ENCODE results near the gene IL17RB.

Gene IL17RB

DNA sequence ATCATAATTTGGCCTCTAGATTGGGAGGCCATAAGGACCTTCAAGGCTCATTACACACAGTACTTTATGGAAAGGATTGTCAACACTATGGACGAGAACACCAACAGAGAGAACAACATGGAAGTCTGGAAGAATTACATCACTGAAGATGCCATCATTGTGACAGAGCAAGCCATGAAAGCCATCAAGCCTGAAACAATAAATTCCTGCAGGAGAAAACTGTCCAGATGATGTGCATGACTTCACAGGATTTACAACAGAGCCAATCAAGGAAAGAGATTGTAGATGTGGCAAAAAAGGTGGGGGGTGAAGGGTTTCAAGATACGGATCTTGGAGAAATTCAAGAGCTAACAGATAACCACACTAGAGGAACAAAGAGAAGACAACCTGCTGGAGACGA lies 15.9 kb downstream of the IL17RB start:
- DNase-seq (ENCODE audit: low spot score), result no peak

- DNase-seq (ENCODE audit: low spot score), result no peak
Measured at GRCh38 chr3:53863145-53863544, 16.8 kb downstream of the IL17RB start.

DNA sequence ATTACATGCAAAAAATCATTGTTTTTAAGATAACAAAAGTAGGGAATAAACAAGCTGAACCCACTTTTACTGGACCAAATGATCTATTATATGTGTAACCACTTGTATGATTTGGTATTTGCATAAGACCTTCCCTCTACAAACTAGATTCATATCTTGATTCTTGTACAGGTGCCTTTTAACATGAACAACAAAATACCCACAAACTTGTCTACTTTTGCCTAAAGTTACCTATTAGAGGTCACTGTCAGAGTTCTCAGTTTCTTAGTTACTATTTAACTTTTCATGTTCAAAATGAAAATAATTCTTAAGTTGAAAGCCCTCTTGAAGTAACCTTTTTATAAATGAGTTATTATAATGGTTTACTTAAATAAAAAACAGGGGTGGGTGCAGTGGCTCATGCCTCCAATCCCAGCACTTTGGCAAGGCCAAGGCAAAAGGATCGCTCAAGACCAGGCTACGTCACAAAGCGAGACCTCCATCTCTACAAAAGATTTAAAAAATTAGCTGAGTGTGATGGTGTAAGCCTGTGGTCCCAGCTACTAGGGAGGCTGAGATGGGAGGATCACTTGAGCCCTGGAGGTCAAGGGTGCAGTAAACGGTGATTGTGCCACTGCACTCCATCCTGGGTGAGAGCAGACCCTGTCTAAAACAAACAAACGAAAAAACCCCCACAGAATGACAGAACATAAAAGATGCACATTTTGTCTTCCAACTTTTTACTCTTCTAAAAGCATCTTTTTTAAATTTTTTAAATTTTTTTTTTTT lies 19.5 kb downstream of the IL17RB start:
- no peak for DNase-seq (ENCODE audit: low spot score)

DNA sequence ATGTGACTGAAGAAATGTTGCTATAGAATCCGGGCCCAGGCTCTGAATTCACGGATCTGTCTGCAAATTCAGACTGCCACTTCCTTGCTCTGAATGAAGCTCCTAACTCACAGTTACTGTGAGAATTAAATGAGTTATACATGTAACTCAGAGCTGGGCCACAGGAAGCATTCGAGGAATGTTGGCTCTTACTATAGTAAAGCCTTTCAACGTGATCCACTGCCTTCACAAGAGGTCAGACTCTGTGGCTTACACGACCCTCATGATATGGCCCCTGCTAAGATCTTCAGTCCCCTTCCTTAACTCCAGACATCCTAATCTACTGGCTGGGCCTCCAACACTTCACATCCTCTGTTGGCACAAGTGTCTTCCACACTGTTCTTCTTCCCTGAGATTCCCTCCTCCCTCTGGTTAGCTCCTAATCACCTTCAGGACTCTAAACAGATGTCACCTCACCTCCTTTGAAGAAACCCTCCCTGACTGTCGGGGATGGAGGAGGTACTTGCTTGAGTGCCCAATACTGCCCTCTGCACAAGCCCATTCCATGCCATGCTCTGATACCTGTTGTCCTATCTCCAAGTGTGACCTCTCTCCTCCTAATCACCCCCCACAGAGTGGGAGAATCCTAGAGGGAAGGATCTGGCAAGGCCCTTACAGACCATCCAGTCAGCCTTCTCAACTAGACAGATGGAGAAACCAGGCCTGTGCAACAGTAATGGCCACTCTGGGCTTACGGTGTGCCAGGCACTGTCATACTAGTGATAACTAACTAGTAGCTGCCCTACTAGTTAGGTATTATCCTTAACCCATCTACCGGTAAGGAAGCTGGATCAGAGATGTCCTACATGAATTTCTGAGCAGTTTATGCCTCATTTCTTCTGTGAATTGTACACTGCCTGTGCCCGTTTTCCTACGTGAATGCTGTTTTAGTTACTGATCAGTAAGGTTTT lies 34.3 kb downstream of the IL17RB start:
- DNase-seq (ENCODE audit: low spot score), result no peak

DNA sequence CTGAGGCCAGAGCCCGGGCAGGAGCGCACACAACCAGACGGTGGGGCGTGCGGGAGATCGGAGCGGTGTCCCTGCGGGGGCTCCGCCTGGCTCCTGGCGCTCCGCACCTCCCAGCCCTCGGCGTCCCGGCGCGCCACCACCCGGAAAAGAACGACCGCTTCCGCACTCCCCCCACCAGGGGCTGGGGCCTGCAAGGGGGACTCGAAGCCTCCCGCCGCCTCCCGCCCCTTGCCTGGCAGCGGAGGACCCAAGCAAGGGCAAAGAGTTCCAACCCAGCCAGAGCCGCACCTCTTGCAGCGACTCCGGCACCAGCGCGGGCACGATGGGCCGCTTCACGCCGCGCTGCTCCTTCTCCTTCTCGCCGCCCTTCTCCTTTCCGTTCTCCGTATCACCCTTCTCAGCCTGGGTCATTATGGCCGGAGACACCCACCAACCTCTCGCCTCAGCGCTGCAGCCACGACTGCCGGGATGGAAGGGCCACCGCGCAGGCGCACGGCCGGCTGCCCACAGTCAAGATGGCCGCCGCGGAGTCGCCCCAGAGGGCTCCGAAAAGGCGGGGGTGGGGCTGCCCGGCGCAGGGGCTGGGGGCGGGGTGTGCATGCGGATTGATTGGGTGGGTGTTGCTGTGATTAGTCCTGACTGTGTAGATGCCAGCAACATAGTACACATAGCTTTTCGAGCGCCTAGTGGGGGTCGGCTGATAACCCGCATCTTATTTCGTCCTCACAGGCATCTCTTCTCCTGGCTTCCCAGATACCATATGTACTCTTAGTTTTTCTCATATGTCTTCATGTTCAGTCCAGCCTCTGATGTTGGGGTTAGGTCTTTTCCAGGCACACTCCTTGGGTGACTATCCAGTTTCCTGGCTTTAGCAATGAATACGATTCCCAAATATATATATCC lies 35.6 kb downstream of the IL17RB start, which contains the start of gene ACTR8:
Gene ACTR8, minus strand, starts transcription at position 462 of the 903 bp plus-strand sequence. Its CDS starts 51 bp downstream, at position 411.
- peak; percentile 79 for DNase-seq (ENCODE audit: low spot score)

DNA sequence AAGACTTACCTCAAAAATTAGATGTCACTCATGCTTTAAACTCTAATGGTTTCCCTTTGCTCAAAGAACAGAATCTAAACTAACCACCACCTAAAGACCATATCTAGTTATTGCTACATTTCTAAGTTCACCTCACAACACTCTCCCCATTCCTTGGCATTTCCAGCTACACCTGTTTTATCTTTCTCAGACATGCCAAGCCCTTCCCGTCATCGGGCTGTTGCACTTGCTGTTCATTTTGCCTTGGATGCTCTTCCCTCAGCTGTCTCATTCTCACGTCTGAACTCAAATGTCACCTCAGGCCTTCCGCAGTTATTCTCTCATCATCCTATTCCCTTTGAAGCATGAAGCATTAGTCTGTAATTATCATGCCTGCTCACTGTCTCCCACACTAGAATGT lies 36.6 kb downstream of the IL17RB start:
- no peak for DNase-seq (ENCODE audit: low spot score)

DNA sequence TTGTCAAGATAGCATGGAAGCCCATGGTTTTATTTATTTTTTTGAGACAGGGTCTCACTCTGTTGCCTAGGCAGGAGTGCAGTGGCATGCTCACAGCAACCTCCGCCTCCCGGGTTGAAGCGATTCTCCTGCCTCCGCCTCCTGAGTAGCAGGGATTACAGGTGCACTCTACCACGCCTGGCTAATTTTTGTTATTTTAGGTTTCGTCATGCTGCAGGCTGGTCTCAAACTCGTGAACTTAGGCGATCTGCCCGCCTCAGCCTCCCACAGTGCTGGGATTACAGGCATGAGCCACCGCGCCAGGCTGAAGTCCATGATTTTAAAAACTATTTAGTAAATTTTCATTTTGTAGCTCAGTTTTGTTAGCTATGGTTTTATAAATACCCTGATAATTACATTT lies 38.3 kb downstream of the IL17RB start:
- no peak for DNase-seq (ENCODE audit: low spot score)

DNA sequence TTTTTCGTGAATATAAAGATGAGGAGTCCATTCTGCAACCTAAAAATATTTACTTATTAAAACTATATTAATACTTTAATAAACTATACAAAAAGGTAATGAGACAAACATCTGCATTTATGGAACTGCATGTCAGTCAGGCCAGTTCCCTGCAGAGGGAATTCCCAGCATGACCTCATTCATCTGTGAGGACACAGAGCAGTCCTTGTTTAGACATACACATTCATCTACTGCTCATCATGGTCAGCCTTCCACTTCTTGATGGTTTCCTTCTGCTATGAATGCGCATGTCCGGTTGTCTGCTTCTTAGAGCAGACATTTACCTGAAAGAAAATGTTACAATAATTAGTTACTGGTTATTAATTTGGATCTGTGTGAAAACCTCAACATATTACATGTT lies 38.9 kb downstream of the IL17RB start:
- no peak for DNase-seq (ENCODE audit: low spot score)

DNA sequence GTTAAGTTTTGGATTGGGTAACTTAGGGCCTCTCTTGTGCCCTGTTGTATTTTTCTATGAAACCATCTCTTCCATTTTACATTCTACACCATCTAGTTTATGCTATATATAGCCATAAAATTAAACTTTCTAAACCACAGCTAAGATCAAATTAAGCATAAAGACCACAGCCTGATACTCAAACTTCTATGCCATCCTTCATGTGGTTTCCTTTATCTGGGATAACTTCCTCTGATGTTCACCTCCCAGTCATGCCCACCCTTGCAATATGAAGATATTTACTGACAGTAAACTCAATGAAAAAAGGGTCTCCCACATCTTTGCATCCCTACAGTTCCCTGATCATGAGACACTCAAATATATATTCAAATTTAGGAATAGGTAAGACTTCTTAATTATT lies 41.1 kb downstream of the IL17RB start:
- DNase-seq (ENCODE audit: low spot score), result no peak

- DNase-seq (ENCODE audit: low spot score), result peak; percentile 44
Measured at GRCh38 chr3:53888232-53888631, 41.9 kb downstream of the IL17RB start.

- DNase-seq (ENCODE audit: low spot score), result peak; percentile 84
Measured at GRCh38 chr3:53890726-53891475, 44.5 kb downstream of the IL17RB start.

- peak; percentile 99 for DNase-seq (ENCODE audit: low spot score)
Measured at GRCh38 chr3:53891497-53892285, 45.3 kb downstream of the IL17RB start, which contains the start of gene SELENOK. TSS of gene SELENOK (minus strand) at chr3:53891859.

DNA sequence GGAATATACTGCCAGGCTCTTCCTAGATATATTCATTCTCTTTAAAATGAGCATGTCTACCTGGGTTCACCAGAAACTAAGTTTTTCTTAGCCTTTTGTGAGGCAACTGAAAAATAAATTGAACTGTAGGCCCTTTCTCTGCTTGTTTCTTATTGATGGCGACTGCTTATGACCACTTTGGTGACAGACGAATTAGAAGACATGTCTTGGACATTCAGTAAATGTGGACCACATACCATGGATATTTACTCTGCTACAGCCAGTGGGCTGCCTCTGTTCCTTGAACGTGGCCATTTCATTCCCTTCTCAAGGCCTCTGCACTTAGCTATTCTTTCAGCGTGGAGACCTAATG lies 45.9 kb downstream of the IL17RB start:
- no peak for DNase-seq (ENCODE audit: low spot score)

DNA sequence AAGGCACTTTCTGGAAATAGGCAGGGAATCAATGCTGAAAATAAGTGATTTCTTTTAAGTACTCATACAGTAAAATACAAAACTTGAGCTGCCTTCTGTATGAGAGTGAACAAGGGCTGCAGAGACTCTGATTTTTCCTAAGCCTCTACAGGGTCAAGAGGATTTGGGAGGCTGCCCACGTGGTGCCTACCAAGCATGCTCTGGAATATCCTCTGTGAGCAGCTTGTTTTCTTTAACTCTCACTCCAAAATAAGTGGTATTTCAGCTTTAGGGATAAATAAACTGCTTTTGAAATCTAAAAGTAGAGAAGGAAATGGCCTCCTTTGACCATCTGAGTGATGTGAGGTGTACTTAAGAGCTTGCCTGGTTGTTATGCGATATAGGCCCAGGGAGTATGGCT lies 53.4 kb downstream of the IL17RB start:
- DNase-seq (ENCODE audit: low spot score), result no peak

GRCh38 chr3:53900666-53901331 lies 54.4 kb downstream of the IL17RB start:
- DNase-seq (ENCODE audit: low spot score), result no peak

- DNase-seq (ENCODE audit: low spot score), result no peak
Measured at GRCh38 chr3:53902067-53902466, 55.7 kb downstream of the IL17RB start.

DNA sequence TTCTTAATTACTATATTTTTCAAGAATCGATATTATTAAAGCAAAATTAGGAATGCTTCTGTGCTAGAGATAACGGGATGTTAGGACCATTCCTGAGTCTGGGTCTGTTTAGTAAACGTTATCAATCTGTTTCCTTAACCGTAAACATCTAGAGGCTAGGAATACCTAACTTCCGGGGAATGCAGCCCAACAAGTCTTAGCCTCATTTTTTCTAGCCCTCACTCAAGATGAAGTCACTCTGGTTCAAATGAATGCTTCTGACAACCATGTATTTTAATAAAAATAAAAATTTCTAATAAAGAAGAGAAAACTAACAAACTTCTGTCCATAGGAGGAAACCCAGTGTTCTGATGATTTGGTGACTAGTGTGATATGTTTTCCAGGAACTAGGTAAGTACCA lies 56.3 kb downstream of the IL17RB start:
- no peak for DNase-seq (ENCODE audit: low spot score)

DNA sequence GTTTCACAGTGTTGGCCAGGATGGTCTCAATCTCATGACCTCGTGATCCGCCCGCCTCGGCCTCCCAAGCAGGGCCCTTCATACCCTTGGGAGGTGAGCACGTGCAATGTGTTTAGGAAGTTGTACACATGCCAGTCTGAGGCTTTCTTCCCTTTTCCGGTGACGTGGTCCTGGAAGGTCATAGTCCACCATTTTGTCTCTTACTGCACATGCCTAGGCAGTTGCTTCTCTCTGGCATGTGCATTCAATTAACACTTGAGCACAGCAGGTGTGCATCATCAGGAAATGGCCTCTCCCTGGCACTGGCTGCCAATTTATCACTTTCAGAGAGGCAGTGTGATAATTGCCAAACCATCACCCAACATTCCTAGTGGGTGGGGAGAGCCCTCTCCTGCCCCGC lies 67.0 kb downstream of the IL17RB start:
- DNase-seq (ENCODE audit: low spot score), result no peak
